WTC11 (cell line): ENCODE measurements around the gene MPPE1. TPM values are rescaled to one million over a fixed set of nuclear protein-coding genes. Genes with fewer than 3 reads are reported as not detected.

ENCODE experiments used
- ATAC-seq: fragments of 200-7000 bp; cut with Tn5 transposase; 2 replicates; pipeline ENCODE4 v1.10.0; 2021; ENCODE audit warnings: mild to moderate bottlenecking, moderate library complexity
- CTCF ChIA-PET: fragments of 300-600 bp; sonication (Branson Sonifier 250); formaldehyde crosslinking; loops from one replicate; lab custom pipeline; 2021; ENCODE audit warnings: antibody characterized with exemption; lab: Charles Lee
- POLR2A ChIA-PET: fragments of 350-600 bp; sonication (Branson Sonifier 250); formaldehyde crosslinking; loops from one replicate; lab custom pipeline; 2021; ENCODE audit warnings: antibody characterized with exemption; lab: Charles Lee
- DNase-seq: peaks from one replicate; pipeline ENCODE4 v3.0.0; 2021; ENCODE audit warnings: low spot score
- H3K27ac Mint-ChIP-seq: 2 replicates; pipeline ENCODE4 v1.8.0; 2021; ENCODE audit warnings: mixed read lengths
- H3K27me3 Mint-ChIP-seq: 2 replicates; pipeline ENCODE4 v1.8.0; 2021; ENCODE audit warnings: low read depth, mild to moderate bottlenecking, moderate library complexity, mixed read lengths
- H3K36me3 Mint-ChIP-seq: 2 replicates; pipeline ENCODE4 v1.8.0; 2021; ENCODE audit warnings: mixed read lengths
- H3K4me1 Mint-ChIP-seq: 2 replicates; pipeline ENCODE4 v1.8.0; 2022; ENCODE audit warnings: mixed read lengths
- H3K4me3 Mint-ChIP-seq: 2 replicates; pipeline ENCODE4 v1.8.0; 2021; ENCODE audit warnings: mild to moderate bottlenecking, moderate library complexity, mixed read lengths
- H3K9me3 Mint-ChIP-seq: 2 replicates; pipeline ENCODE4 v1.8.0; 2021; ENCODE audit warnings: mixed read lengths
- ATF6 ChIP-seq: sonication (generic); formaldehyde crosslinking; IDR thresholded peaks from 2 replicates; pipeline ENCODE4 v1.8.1; 2023; ENCODE audit warnings: mild to moderate bottlenecking, missing genetic modification reagents
- CDX4 ChIP-seq: fragments of 250-450 bp; sonication (Bioruptor Pico); IDR thresholded peaks from 2 replicates; pipeline ENCODE4 v1.9.0; 2021; ENCODE audit warnings: moderate library complexity, mild to moderate bottlenecking, inconsistent platforms, borderline replicate concordance
- ELF4 ChIP-seq: sonication (generic); formaldehyde crosslinking; IDR thresholded peaks from 2 replicates; pipeline ENCODE4 v1.8.1; 2022; ENCODE audit warnings: low read depth, mild to moderate bottlenecking, moderate library complexity, missing genetic modification reagents
- EMX1 ChIP-seq: fragments of 250-450 bp; sonication (Bioruptor Pico); IDR thresholded peaks from 2 replicates; pipeline ENCODE4 v1.8.0; 2021; ENCODE audit warnings: mild to moderate bottlenecking
- ETV6 ChIP-seq: sonication (generic); formaldehyde crosslinking; IDR thresholded peaks from 2 replicates; pipeline ENCODE4 v1.8.1; 2022; ENCODE audit warnings: mild to moderate bottlenecking, missing genetic modification reagents
- FOXJ3 ChIP-seq: sonication (generic); formaldehyde crosslinking; IDR thresholded peaks from 2 replicates; pipeline ENCODE4 v1.9.0; 2021; ENCODE audit warnings: missing genetic modification reagents, mild to moderate bottlenecking, borderline replicate concordance
- FOXK1 ChIP-seq: sonication (generic); formaldehyde crosslinking; IDR thresholded peaks from 2 replicates; pipeline ENCODE4 v1.8.0; 2022; ENCODE audit warnings: mild to moderate bottlenecking, moderate library complexity, missing genetic modification reagents
- GABPB1 ChIP-seq: sonication (generic); formaldehyde crosslinking; IDR thresholded peaks from 2 replicates; pipeline ENCODE4 v1.8.1; 2023; ENCODE audit warnings: mild to moderate bottlenecking, missing genetic modification reagents
- NFE2L1 ChIP-seq: sonication (generic); formaldehyde crosslinking; IDR thresholded peaks from 2 replicates; pipeline ENCODE4 v1.8.1; 2023; ENCODE audit warnings: missing genetic modification reagents
- NR2C2 ChIP-seq: sonication (generic); formaldehyde crosslinking; IDR thresholded peaks from 2 replicates; pipeline ENCODE4 v1.8.0; 2022; ENCODE audit warnings: mild to moderate bottlenecking, missing genetic modification reagents
- NR3C1 ChIP-seq: sonication (generic); formaldehyde crosslinking; conservative IDR thresholded peaks from 2 replicates; pipeline ENCODE4 v1.8.1; 2023; ENCODE audit warnings: low read depth, mild to moderate bottlenecking, missing genetic modification reagents
- SMAD3 ChIP-seq: sonication (generic); formaldehyde crosslinking; IDR thresholded peaks from 2 replicates; pipeline ENCODE4 v1.8.0; 2022; ENCODE audit warnings: missing genetic modification reagents, mild to moderate bottlenecking, borderline replicate concordance
- SMAD4 ChIP-seq: sonication (generic); formaldehyde crosslinking; IDR thresholded peaks from 2 replicates; pipeline ENCODE4 v1.8.0; 2022; ENCODE audit warnings: mild to moderate bottlenecking, missing genetic modification reagents
- SP1 ChIP-seq: sonication (generic); formaldehyde crosslinking; conservative IDR thresholded peaks from 2 replicates; pipeline ENCODE4 v1.8.1; 2022; ENCODE audit warnings: missing genetic modification reagents
- TEAD1 ChIP-seq: sonication (generic); formaldehyde crosslinking; IDR thresholded peaks from 2 replicates; pipeline ENCODE4 v1.8.0; 2022; ENCODE audit warnings: mild to moderate bottlenecking, missing genetic modification reagents
- TP53 ChIP-seq: sonication (generic); formaldehyde crosslinking; IDR thresholded peaks from 2 replicates; pipeline ENCODE4 v1.8.1; 2023; ENCODE audit warnings: mild to moderate bottlenecking, missing genetic modification reagents
- ZBTB21 ChIP-seq: sonication (generic); formaldehyde crosslinking; IDR thresholded peaks from 2 replicates; pipeline ENCODE4 v1.8.1; 2023; ENCODE audit warnings: mild to moderate bottlenecking, missing genetic modification reagents, borderline replicate concordance
- ZBTB43 ChIP-seq: sonication (generic); formaldehyde crosslinking; IDR thresholded peaks from 2 replicates; pipeline ENCODE4 v1.8.1; 2023; ENCODE audit warnings: mild to moderate bottlenecking, missing genetic modification reagents
- ZNF138 ChIP-seq: sonication (generic); formaldehyde crosslinking; conservative IDR thresholded peaks from 2 replicates; pipeline ENCODE4 v1.8.1; 2022; ENCODE audit warnings: mild to moderate bottlenecking, moderate library complexity, missing genetic modification reagents
- ZNF263 ChIP-seq: sonication (generic); formaldehyde crosslinking; IDR thresholded peaks from 2 replicates; pipeline ENCODE4 v1.8.1; 2022; ENCODE audit warnings: low read depth, mild to moderate bottlenecking, moderate library complexity, missing genetic modification reagents
- ZNF416 ChIP-seq: fragments of 250-450 bp; sonication (Bioruptor Pico); IDR thresholded peaks from 2 replicates; pipeline ENCODE4 v1.9.0; 2021; ENCODE audit warnings: mild to moderate bottlenecking, inconsistent platforms
- ZNF671 ChIP-seq: fragments of 250-450 bp; sonication (Bioruptor Pico); IDR thresholded peaks from 2 replicates; pipeline ENCODE4 v1.8.0; 2021; ENCODE audit warnings: mild to moderate bottlenecking
- total RNA-seq: library from RNA; stranded (reverse); gene quantifications from 3 replicates; pipeline ENCODE4 v1.2.3, GENCODE V29; 2021
- TF ChIP-seq, protein P1 (sequence below): fragments of 200-600 bp; IDR thresholded peaks from 2 replicates; pipeline ENCODE4 v1.8.0; 2022; ENCODE audit warnings: antibody characterized with exemption
- TF ChIP-seq, protein P2 (sequence below): sonication (generic); formaldehyde crosslinking; IDR thresholded peaks from 2 replicates; pipeline ENCODE4 v1.8.1; 2022; ENCODE audit warnings: missing genetic modification reagents, borderline replicate concordance
- TF ChIP-seq, protein P3 (sequence below): sonication (generic); formaldehyde crosslinking; IDR thresholded peaks from 2 replicates; pipeline ENCODE4 v1.8.1; 2022; ENCODE audit warnings: mild to moderate bottlenecking, missing genetic modification reagents, moderate library complexity, borderline replicate concordance

Gene MPPE1
- total RNA-seq, 1 experiment from 2014 or later = 29.1 TPM

DNA sequence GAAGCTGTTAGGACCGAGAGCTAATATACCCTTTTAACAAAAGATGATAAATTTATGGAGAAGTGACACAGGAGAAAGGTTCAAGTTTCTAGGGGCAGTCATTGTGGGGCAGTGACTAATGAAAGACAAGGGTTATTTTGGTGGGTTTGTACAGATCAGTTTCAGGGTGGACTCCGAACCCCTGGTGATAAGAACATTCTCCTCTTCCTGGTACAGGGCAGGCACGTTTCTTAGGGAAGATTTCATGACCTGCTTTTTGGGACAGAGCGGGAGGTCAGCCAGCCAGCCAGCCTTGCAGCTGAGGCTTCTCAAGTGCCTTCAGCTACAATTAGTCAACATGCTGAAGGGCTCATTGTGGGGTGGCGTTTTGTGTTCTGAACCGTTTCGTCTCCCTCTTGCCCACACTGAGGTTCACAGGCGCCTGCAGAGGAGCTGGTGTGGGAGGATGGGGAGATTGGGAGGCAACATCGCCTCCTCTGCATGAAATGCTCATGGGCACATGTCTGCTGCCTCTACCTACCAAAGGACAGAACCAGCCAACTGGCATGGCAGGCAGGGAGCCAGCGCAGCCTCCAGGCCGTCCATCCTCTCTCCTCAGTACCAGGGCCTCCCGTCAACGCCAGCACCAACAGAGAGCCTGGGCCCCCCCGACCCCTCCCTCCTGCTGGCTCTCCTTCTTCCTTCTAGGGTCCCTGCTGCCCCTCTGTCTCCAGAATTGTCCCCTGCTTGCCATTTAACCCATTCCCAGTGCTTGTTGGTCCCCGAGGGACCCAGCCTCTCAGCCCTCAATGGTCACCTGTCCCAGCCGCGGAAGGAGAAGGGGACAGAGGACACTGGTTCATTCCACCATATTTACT, 47.3 kb downstream of the MPPE1 start:
- ATAC-seq (no peak), DNase-seq (no peak)
- Mint-ChIP-seq H3K9me3 (no peaks in the 10 kb centered on the region), H3K4me3 (no peak overlapping the region), H3K27ac (peak overlapping the region; percentile 73), H3K36me3 (no peaks in the 10 kb centered on the region; the same call in 1 of the 2 replicates), H3K27me3 (no peaks in the 10 kb centered on the region), H3K4me1 (peaks cover 38% of the 10 kb centered on the region)
- ChIA-PET CTCF (interaction anchor here (0.6 kb wide), 2 partner anchors 8 to 206 kb away, joined by 3 read pairs; no protein-coding TSS in a partner anchor), POLR2A (no interaction called here)
- TF ChIP-seq ZBTB21 (CRISPR knock-in tag) (no peak), SP1 (CRISPR knock-in tag) (no peak), ZNF416 (CRISPR knock-in tag) (no peak), SMAD3 (CRISPR knock-in tag) (no peak), FOXK1 (CRISPR knock-in tag) (no peak), NR2C2 (no peak), ETV6 (CRISPR knock-in tag) (no peak), ZNF263 (CRISPR knock-in tag) (no peak), EMX1 (CRISPR knock-in tag) (no peak), ZNF138 (CRISPR knock-in tag) (no peak), CDX4 (CRISPR knock-in tag) (no peak), GABPB1 (CRISPR knock-in tag) (no peak)
- TF ChIP-seq, protein P1, sequence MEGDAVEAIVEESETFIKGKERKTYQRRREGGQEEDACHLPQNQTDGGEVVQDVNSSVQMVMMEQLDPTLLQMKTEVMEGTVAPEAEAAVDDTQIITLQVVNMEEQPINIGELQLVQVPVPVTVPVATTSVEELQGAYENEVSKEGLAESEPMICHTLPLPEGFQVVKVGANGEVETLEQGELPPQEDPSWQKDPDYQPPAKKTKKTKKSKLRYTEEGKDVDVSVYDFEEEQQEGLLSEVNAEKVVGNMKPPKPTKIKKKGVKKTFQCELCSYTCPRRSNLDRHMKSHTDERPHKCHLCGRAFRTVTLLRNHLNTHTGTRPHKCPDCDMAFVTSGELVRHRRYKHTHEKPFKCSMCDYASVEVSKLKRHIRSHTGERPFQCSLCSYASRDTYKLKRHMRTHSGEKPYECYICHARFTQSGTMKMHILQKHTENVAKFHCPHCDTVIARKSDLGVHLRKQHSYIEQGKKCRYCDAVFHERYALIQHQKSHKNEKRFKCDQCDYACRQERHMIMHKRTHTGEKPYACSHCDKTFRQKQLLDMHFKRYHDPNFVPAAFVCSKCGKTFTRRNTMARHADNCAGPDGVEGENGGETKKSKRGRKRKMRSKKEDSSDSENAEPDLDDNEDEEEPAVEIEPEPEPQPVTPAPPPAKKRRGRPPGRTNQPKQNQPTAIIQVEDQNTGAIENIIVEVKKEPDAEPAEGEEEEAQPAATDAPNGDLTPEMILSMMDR = no peak
- TF ChIP-seq, protein P2, sequence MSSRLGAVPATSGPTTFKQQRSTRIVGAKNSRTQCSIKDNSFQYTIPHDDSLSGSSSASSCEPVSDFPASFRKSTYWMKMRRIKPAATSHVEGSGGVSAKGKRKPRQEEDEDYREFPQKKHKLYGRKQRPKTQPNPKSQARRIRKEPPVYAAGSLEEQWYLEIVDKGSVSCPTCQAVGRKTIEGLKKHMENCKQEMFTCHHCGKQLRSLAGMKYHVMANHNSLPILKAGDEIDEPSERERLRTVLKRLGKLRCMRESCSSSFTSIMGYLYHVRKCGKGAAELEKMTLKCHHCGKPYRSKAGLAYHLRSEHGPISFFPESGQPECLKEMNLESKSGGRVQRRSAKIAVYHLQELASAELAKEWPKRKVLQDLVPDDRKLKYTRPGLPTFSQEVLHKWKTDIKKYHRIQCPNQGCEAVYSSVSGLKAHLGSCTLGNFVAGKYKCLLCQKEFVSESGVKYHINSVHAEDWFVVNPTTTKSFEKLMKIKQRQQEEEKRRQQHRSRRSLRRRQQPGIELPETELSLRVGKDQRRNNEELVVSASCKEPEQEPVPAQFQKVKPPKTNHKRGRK (CRISPR knock-in tag) = no peak
- TF ChIP-seq, protein P3, sequence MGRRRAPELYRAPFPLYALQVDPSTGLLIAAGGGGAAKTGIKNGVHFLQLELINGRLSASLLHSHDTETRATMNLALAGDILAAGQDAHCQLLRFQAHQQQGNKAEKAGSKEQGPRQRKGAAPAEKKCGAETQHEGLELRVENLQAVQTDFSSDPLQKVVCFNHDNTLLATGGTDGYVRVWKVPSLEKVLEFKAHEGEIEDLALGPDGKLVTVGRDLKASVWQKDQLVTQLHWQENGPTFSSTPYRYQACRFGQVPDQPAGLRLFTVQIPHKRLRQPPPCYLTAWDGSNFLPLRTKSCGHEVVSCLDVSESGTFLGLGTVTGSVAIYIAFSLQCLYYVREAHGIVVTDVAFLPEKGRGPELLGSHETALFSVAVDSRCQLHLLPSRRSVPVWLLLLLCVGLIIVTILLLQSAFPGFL (CRISPR knock-in tag) = no peak

DNA sequence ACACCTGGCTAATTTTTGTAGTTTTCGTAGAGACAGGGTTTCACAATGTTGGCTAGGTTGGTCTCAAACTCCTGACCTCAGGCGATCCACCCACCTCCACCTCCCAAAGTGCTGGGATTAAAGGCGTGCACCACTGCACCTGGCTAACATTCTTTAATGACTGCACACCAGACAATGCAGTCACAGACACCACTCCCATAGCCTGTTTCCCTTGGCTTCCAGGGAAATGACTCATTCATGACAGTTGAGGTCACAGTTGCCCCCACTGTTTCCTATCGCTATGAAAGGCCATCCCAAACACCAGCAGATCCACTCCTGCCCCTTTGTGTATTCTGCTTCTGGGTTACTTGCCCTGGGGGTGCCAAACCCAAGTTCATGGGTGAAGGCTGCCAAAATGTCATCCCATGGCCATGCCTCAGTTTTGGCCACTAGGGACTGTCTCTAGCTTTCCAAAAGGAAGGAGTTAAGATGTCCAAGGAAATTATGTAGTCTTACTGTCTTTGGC, 48.2 kb downstream of the MPPE1 start:
- no peaks in the 10 kb centered on the region; the same call in 1 of the 2 replicates for H3K36me3 Mint-ChIP-seq
- ATAC-seq (no peak; the same call in 1 of the 2 replicates), DNase-seq (no peak)
- H3K27ac Mint-ChIP-seq = peak overlapping the region; percentile 78
- H3K4me1 Mint-ChIP-seq = peaks cover 38% of the 10 kb centered on the region
- H3K4me3 Mint-ChIP-seq = no peak overlapping the region
- ChIA-PET POLR2A (no interaction called here), CTCF (interaction anchor here (0.6 to 1.3 kb wide), 3 partner anchors 9 to 205 kb away, joined by 3 read pairs; no protein-coding TSS in a partner anchor)
- H3K27me3 Mint-ChIP-seq = no peaks in the 10 kb centered on the region
- no peaks in the 10 kb centered on the region for H3K9me3 Mint-ChIP-seq
- TF ChIP-seq NFE2L1 (CRISPR knock-in tag) (no peak), ZNF263 (CRISPR knock-in tag) (no peak), ZBTB43 (CRISPR knock-in tag) (no peak), ZNF671 (CRISPR knock-in tag) (no peak), FOXJ3 (CRISPR knock-in tag) (no peak), NR3C1 (CRISPR knock-in tag) (no peak), SMAD4 (CRISPR knock-in tag) (no peak), ELF4 (CRISPR knock-in tag) (no peak), EMX1 (CRISPR knock-in tag) (no peak), ATF6 (no peak), TEAD1 (CRISPR knock-in tag) (no peak), TP53 (CRISPR knock-in tag) (no peak), FOXK1 (CRISPR knock-in tag) (no peak)
- TF ChIP-seq, protein P3 (CRISPR knock-in tag) = no peak
